Lung (tissue), 12 donors: Measurements from ENCODE around the gene GGNBP2. TPM values are rescaled to one million over a fixed set of nuclear protein-coding genes. Genes with fewer than 3 reads are reported as not detected.

Experiments used
- ATAC-seq: fragments of 200-7000 bp; cut with Tn5 transposase; one replicate; pipeline ENCODE4 v1.9.1; 2020; ENCODE audit warnings: moderate number of reproducible peaks; ENCODE audit not compliant: insufficient read depth, low FRiP score
- DNase-seq, 3 donors: peaks; one replicate each; pipeline ENCODE4 v3.0.0-alpha.2; 2013 to 2017
- H3K27ac ChIP-seq, 2 donors: one replicate each; pipeline ENCODE4 v1.5.1; 2013; ENCODE audit warnings: mild to moderate bottlenecking in 2 of 2, moderate library complexity in 2 of 2, control low read depth in 1 of 2, inconsistent platforms in 1 of 2, low read depth in 1 of 2, low read length in 1 of 2
- H3K27me3 ChIP-seq, 3 donors: one replicate each; pipeline ENCODE4 v1.5.1; 2013; ENCODE audit warnings: low read length in 2 of 3; ENCODE audit not compliant: control insufficient read depth in 3 of 3, insufficient read depth in 3 of 3
- H3K36me3 ChIP-seq, 4 donors: one replicate each; pipeline ENCODE4 v1.5.1; 2013; ENCODE audit warnings: low read length in 4 of 4, mild to moderate bottlenecking in 1 of 4, moderate library complexity in 1 of 4; ENCODE audit not compliant: control insufficient read depth in 4 of 4, insufficient read depth in 4 of 4
- H3K4me1 ChIP-seq, 5 donors: one replicate each; pipeline ENCODE4 v1.5.1; 2013; ENCODE audit warnings: low read length in 5 of 5, mild to moderate bottlenecking in 2 of 5, moderate library complexity in 1 of 5; ENCODE audit not compliant: control insufficient read depth in 5 of 5, insufficient read depth in 5 of 5
- H3K4me3 ChIP-seq: one replicate; pipeline ENCODE4 v1.5.1; 2013; ENCODE audit warnings: mild to moderate bottlenecking, control low read depth, moderate library complexity
- H3K9ac ChIP-seq, 2 donors: one replicate each; pipeline ENCODE4 v1.5.1; 2013; ENCODE audit warnings: low read length in 2 of 2, control low read depth in 1 of 2; ENCODE audit not compliant: insufficient read depth in 1 of 2
- H3K9me3 ChIP-seq, 4 donors: one replicate each; pipeline ENCODE4 v1.5.1; 2013; ENCODE audit warnings: low read length in 3 of 4, mild to moderate bottlenecking in 1 of 4, moderate library complexity in 1 of 4; ENCODE audit not compliant: control insufficient read depth in 4 of 4, insufficient read depth in 3 of 4
- WGBS, 2 donors: extraction: QIAGEN DNeasy Blood & Tissue Kit; methylation state at CpG; one replicate each; pipeline ENCODE4 v1.1.7; 2013; 5-methylcytosine and 5-hydroxymethylcytosine counted together
- polyA plus RNA-seq, 2 donors: library from polyadenylated mRNA; stranded (reverse); fragments of 200-250 nt; gene quantifications; one replicate each; pipeline ENCODE4 v1.2.1, GENCODE V29; 2013
- total RNA-seq, 2 donors: library from RNA; depleted of rRNA in 1 of 2; stranded (reverse); fragments of >200 nt in 1 of 2; gene quantifications; one replicate each; pipeline ENCODE4 v1.2.1, GENCODE V29; 2014 to 2021
- TF ChIP-seq, protein P1 (sequence below): IDR thresholded peaks from 2 replicates; pipeline ENCODE4 v1.5.1; 2012; ENCODE audit warnings: mild to moderate bottlenecking; ENCODE audit errors: control extremely low read depth, extremely low read depth
- donor health status: control.
- donor health status: control.
- donor health status: Bipolar disorder and iron deficiency.
- donor health status: healthy.
- donor health status: DM: yes; HTN: yes; CAD: no.

GGNBP2 gene
- total and polyA plus RNA-seq, 4 donors, result 40.0 to 86.7 (median 58.5) TPM

DNA sequence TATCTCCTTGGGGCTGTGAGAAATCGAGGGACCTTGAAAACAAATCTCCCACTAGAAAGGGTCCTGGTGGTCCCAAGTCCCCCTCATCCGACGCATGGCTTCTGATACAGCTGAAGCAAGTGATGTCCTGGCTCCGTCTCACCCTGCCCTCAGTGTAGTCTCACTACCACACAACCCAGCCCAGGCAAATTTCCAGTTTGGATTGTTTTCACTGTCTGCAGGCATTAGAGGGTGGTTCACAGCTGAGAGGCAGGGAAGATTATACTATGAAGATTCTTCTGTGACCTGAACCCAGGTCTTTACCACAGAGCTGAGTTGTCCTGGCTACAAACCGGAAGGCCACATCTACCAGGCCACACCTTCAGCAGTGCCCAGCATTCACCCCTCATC lies 40.6 kb upstream of the GGNBP2 start:
- Histone ChIP-seq H3K4me1 (no peaks in the 10 kb centered on the region), H3K9me3 (no peaks in the 10 kb centered on the region), H3K36me3 (peaks cover 3 to 46% (median 24%) of the 10 kb centered on the region in 4 donors), H3K4me3 (no peak overlapping the region), H3K9ac (no peak overlapping the region), H3K27ac (no peak overlapping the region), H3K27me3 (no peaks in the 10 kb centered on the region)
- TF ChIP-seq, protein P1, sequence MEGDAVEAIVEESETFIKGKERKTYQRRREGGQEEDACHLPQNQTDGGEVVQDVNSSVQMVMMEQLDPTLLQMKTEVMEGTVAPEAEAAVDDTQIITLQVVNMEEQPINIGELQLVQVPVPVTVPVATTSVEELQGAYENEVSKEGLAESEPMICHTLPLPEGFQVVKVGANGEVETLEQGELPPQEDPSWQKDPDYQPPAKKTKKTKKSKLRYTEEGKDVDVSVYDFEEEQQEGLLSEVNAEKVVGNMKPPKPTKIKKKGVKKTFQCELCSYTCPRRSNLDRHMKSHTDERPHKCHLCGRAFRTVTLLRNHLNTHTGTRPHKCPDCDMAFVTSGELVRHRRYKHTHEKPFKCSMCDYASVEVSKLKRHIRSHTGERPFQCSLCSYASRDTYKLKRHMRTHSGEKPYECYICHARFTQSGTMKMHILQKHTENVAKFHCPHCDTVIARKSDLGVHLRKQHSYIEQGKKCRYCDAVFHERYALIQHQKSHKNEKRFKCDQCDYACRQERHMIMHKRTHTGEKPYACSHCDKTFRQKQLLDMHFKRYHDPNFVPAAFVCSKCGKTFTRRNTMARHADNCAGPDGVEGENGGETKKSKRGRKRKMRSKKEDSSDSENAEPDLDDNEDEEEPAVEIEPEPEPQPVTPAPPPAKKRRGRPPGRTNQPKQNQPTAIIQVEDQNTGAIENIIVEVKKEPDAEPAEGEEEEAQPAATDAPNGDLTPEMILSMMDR, result no peak
- WGBS, 2 donors, result 96 to 99% methylated on average over 5 of the region's 5 CpGs
- DNase-seq (no peak), ATAC-seq (no peak)

DNA sequence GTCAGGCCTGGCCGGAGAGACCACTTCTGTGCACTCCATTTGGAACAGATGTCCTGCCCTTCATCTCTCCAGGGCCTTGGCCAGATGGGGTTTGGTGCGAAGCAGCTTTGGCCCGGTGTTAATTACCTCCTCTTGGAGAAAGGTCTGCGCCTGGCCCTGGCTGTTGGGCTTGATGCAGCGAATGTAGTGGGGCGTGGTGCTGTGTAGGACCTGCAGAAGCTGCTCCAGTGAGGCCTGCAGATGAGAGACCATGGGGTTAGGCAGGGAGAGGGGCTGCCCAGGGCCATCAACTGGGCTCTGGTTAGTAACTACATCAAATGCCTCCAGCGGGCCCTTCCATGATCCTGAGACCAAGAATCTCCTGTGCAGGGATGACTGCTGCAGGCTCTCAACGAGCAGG lies 39.5 kb upstream of the GGNBP2 start:
- Histone ChIP-seq H3K9ac (no peak overlapping the region), H3K27ac (no peak overlapping the region), H3K27me3 (no peaks in the 10 kb centered on the region), H3K36me3 (peaks cover 3 to 50% (median 24%) of the 10 kb centered on the region in 4 donors), H3K9me3 (no peaks in the 10 kb centered on the region), H3K4me1 (no peaks in the 10 kb centered on the region), H3K4me3 (no peak overlapping the region)
- ATAC-seq, result no peak
- no peak for DNase-seq
- 94 to 95% methylated on average over 8 of the region's 8 CpGs for WGBS, 2 donors
- TF ChIP-seq, protein P1, result no peak

DNA sequence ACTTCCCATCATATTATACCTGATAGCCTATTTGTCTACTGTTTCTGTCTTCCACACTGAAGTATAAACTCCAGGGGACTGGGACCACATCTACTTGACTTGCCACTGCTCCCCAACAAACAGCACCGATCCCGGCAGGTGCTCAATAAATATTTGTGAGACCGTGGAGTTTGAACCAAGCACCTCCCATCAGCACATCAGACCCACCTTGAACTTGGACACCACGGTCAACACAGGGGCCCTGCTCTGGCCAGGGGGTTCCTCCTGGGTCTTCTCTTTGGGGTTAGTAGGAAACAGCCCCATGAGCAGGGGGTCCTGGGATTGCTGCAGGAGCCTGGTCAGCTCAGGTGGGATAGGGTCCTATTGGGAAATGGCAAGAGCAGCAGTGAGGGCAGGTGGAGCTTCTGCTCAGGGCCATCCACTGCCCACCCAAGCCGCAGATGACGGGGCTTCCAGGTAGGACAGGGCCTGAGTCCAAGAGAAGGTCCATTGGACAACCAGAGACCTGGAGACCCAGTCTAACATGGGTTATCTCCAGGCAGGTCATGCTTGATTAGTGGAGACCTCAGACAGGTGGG lies 38.4 kb upstream of the GGNBP2 start:
- H3K27me3 ChIP-seq, result no peaks in the 10 kb centered on the region
- no peaks in the 10 kb centered on the region for H3K9me3 ChIP-seq
- ATAC-seq (no peak), DNase-seq (no peak)
- WGBS, 2 donors, result 85 to 89% methylated on average over 6 of the region's 6 CpGs
- H3K4me3 ChIP-seq, result no peak overlapping the region
- no peak overlapping the region for H3K27ac ChIP-seq
- H3K4me1 ChIP-seq, result no peaks in the 10 kb centered on the region
- H3K36me3 ChIP-seq, result peaks cover 3 to 53% (median 22%) of the 10 kb centered on the region in 4 donors
- H3K9ac ChIP-seq, result no peak overlapping the region
- TF ChIP-seq, protein P1, result no peak

DNA sequence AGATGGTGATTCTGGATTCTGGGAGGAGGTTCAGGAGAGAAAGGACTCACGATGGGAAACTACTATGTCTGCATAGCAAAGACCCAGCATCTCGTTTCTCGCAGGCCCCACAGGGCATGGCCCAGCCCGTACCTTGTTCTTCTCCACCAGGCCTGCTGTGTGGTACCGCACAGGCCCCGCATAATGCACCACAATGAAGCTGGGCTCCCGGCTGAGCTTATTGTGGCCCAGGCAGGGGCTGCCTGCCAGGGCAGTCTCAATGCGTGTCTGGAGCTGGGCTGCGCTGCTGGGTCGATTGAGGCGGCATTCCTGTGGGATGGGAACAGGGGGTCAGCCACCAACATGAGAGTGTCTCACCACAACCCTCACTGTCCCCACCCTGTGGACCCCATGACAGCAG lies 37.9 kb upstream of the GGNBP2 start:
- ATAC-seq (no peak), DNase-seq (no peak)
- H3K27ac ChIP-seq, result no peak overlapping the region
- peaks cover 3 to 51% (median 22%) of the 10 kb centered on the region in 4 donors for H3K36me3 ChIP-seq
- H3K9ac ChIP-seq, result no peak overlapping the region
- no peak overlapping the region for H3K4me3 ChIP-seq
- WGBS, 2 donors, result 92 to 98% methylated on average over 11 of the region's 11 CpGs
- no peaks in the 10 kb centered on the region for H3K27me3 ChIP-seq
- no peaks in the 10 kb centered on the region for H3K9me3 ChIP-seq
- no peaks in the 10 kb centered on the region for H3K4me1 ChIP-seq
- TF ChIP-seq, protein P1, result no peak
